B cell (primary cell): ENCODE measurements around the gene TRMO.

Experiments used
- EZH2 ChIP-seq: IDR thresholded peaks from 2 replicates; pipeline ENCODE4 v1.6.1; 2012; ENCODE audit warnings: borderline replicate concordance, low read depth, mild to moderate bottlenecking, moderate library complexity, low read length; ENCODE audit not compliant: insufficient read depth, poor library complexity, severe bottlenecking
- TF ChIP-seq, protein P1 (sequence below): fragments of 200-600 bp; IDR thresholded peaks from one replicate; pipeline ENCODE4 v1.8.0; 2022; ENCODE audit warnings: antibody characterized with exemption, mild to moderate bottlenecking

DNA sequence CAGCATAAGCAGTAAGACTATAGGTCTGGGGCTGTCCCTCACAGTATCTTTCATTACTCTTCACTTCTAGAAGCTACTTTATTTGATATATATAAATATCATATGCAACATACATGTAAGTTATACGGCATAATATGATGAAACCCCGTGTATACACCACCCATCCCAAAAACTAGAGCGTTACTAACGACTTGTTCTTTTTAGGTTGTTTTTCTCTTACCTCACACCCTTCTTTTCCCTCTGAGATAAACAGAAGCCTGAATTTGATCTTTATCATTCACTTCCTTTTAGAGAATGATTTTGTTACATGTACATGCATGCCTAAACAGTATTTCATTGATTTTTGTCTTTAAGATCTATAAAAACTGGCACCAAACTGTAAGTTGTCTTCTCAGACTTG lies 3.7 kb downstream of the TRMO start:
- TF ChIP-seq, protein P1, sequence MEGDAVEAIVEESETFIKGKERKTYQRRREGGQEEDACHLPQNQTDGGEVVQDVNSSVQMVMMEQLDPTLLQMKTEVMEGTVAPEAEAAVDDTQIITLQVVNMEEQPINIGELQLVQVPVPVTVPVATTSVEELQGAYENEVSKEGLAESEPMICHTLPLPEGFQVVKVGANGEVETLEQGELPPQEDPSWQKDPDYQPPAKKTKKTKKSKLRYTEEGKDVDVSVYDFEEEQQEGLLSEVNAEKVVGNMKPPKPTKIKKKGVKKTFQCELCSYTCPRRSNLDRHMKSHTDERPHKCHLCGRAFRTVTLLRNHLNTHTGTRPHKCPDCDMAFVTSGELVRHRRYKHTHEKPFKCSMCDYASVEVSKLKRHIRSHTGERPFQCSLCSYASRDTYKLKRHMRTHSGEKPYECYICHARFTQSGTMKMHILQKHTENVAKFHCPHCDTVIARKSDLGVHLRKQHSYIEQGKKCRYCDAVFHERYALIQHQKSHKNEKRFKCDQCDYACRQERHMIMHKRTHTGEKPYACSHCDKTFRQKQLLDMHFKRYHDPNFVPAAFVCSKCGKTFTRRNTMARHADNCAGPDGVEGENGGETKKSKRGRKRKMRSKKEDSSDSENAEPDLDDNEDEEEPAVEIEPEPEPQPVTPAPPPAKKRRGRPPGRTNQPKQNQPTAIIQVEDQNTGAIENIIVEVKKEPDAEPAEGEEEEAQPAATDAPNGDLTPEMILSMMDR: no peak
- TF ChIP-seq EZH2: no peak
